CD14-positive monocyte (primary cell): ENCODE measurements around the gene SLC13A4. TPM values are rescaled to one million over a fixed set of nuclear protein-coding genes. Genes with fewer than 3 reads are reported as not detected.

ENCODE experiments used
- DNase-seq, 3 donors: peaks; one replicate each; pipeline ENCODE4 v3.0.0-alpha.2; 2011 to 2022
- H2AFZ ChIP-seq: 2 replicates; pipeline ENCODE4 v1.6.0; 2012; ENCODE audit warnings: mild to moderate bottlenecking, low read depth, low read length, inconsistent platforms; ENCODE audit not compliant: insufficient read depth, poor library complexity, severe bottlenecking
- H3K27ac ChIP-seq, 2 donors: 1 replicate in 1 of 2; 2 replicates in 1 of 2; pipeline ENCODE4 v1.5.1; 2012 to 2013; ENCODE audit warnings: low read length in 2 of 2, control low read depth in 1 of 2, inconsistent platforms in 1 of 2, low read depth in 1 of 2, mild to moderate bottlenecking in 1 of 2
- H3K27me3 ChIP-seq, 2 donors: one replicate each; pipeline versions ENCODE4 v1.6.0 to v1.6.1; 2011 to 2013; ENCODE audit warnings: low read length in 2 of 2; ENCODE audit not compliant: control insufficient read depth in 2 of 2, insufficient read depth in 2 of 2
- H3K36me3 ChIP-seq, 2 donors: replicated peaks in 1 of 2; 1 replicate in 1 of 2; 2 replicates in 1 of 2; pipeline versions ENCODE4 v1.5.1 to v1.6.1; 2012 to 2013; ENCODE audit warnings: low read length in 2 of 2, control low read depth in 1 of 2, inconsistent platforms in 1 of 2, mild to moderate bottlenecking in 1 of 2; ENCODE audit not compliant: insufficient read depth in 2 of 2, control insufficient read depth in 1 of 2
- H3K4me1 ChIP-seq, 2 donors: 1 replicate in 1 of 2; 2 replicates in 1 of 2; pipeline versions ENCODE4 v1.5.1 to v1.6.1; 2012 to 2013; ENCODE audit warnings: low read length in 2 of 2, control low read depth in 1 of 2, inconsistent platforms in 1 of 2, mild to moderate bottlenecking in 1 of 2, moderate library complexity in 1 of 2; ENCODE audit not compliant: insufficient read depth in 2 of 2, control insufficient read depth in 1 of 2
- H3K4me2 ChIP-seq: replicated peaks from 2 replicates; pipeline ENCODE3; 2012; ENCODE audit warnings: low read length, moderate library complexity, mild to moderate bottlenecking; ENCODE audit not compliant: poor library complexity, severe bottlenecking; ENCODE audit errors: extremely low read depth
- H3K4me3 ChIP-seq, 3 experiments: fragments of 200-600 bp in 1 of 3; sonication (generic) in 1 of 3; replicated peaks in 1 of 3; 1 replicate in 2 of 3; 2 replicates in 1 of 3; pipeline ENCODE4 v1.5.1; 2011 to 2013; ENCODE audit warnings: low read length in 3 of 3, mild to moderate bottlenecking in 3 of 3, control low read depth in 2 of 3, low read depth in 2 of 3, inconsistent platforms in 1 of 3, moderate library complexity in 1 of 3
- H3K79me2 ChIP-seq: 2 replicates; pipeline ENCODE4 v1.6.0; 2012; ENCODE audit warnings: mild to moderate bottlenecking, control low read depth, inconsistent platforms, low read length, moderate library complexity; ENCODE audit not compliant: insufficient read depth
- H3K9ac ChIP-seq: 2 replicates; pipeline ENCODE4 v1.6.0; 2017; ENCODE audit warnings: low read length, mild to moderate bottlenecking; ENCODE audit not compliant: insufficient read depth, poor library complexity, severe bottlenecking
- H3K9me3 ChIP-seq, 2 donors: replicated peaks in 1 of 2; 1 replicate in 1 of 2; 2 replicates in 1 of 2; pipeline versions ENCODE4 v1.5.1 to v1.6.1; 2012 to 2013; ENCODE audit warnings: low read length in 2 of 2, control low read depth in 1 of 2; ENCODE audit not compliant: control insufficient read depth in 1 of 2, insufficient read depth in 1 of 2
- H4K20me1 ChIP-seq: 2 replicates; pipeline ENCODE4 v1.6.0; 2012; ENCODE audit warnings: mild to moderate bottlenecking, low read length, control low read depth, moderate library complexity; ENCODE audit not compliant: insufficient read depth
- H3K27ac Mint-ChIP-seq, 7 donors: one replicate each; pipeline ENCODE4 v1.8.0; 2020; ENCODE audit warnings: mild to moderate bottlenecking in 7 of 7, mixed read lengths in 7 of 7, moderate library complexity in 6 of 7, inconsistent platforms in 2 of 7
- H3K27me3 Mint-ChIP-seq, 3 donors: one replicate each; pipeline ENCODE4 v1.8.0; 2021 to 2022; ENCODE audit warnings: low read depth in 3 of 3, mild to moderate bottlenecking in 3 of 3, mixed read lengths in 3 of 3, moderate library complexity in 3 of 3, inconsistent platforms in 1 of 3
- H3K36me3 Mint-ChIP-seq, 2 donors: one replicate each; pipeline ENCODE4 v1.8.0; 2020; ENCODE audit warnings: mixed read lengths in 2 of 2, inconsistent platforms in 1 of 2, mild to moderate bottlenecking in 1 of 2
- H3K4me1 Mint-ChIP-seq: one replicate; pipeline ENCODE4 v1.8.0; 2020; ENCODE audit warnings: mild to moderate bottlenecking, mixed read lengths
- H3K4me3 Mint-ChIP-seq, 2 donors: one replicate each; pipeline ENCODE4 v1.8.0; 2020; ENCODE audit warnings: mild to moderate bottlenecking in 2 of 2, mixed read lengths in 2 of 2, moderate library complexity in 1 of 2
- H3K9me3 Mint-ChIP-seq, 7 donors: one replicate each; pipeline ENCODE4 v1.8.0; 2020 to 2022; ENCODE audit warnings: mixed read lengths in 7 of 7, mild to moderate bottlenecking in 6 of 7, moderate library complexity in 6 of 7, inconsistent platforms in 2 of 7
- CTCF ChIP-seq: fragments of 200-600 bp; IDR thresholded peaks from one replicate; pipeline ENCODE4 v1.8.0; 2022; ENCODE audit warnings: antibody characterized with exemption, mild to moderate bottlenecking
- WGBS: methylation state at CpG from one replicate; pipeline ENCODE4 v1.1.5; 2013; ENCODE audit warnings: missing lambda C conversion rate; ENCODE audit not compliant: insufficient coverage; 5-methylcytosine and 5-hydroxymethylcytosine counted together
- intact Hi-C, 2 donors: fragments of 100-400 bp; cut with micrococcal nuclease; formaldehyde crosslinking; loops; one replicate each; pipeline versions ENCODE4 v1.15.0 to v1.15.1; 2023
- polyA plus RNA-seq, 3 donors: library from polyadenylated mRNA; depleted of rRNA in 1 of 3; unstranded in 2 of 3; stranded (reverse) in 1 of 3; fragments of 300-500 nt in 2 of 3; fragments of >200 nt in 1 of 3; fragmentation: Illumina TruSeq in 2 of 3; gene quantifications; 1 replicate in 2 of 3; 2 replicates in 1 of 3; pipeline ENCODE4 v1.2.3, GENCODE V29; 2012 to 2021

The SLC13A4 gene
- polyA plus RNA-seq, 3 donors = not detected

- Histone ChIP-seq H3K9ac (no peak overlapping the region), H4K20me1 (no peaks in the 10 kb centered on the region), H3K4me3 (no peak overlapping the region), H3K27ac (no peak overlapping the region), H3K79me2 (no peaks in the 10 kb centered on the region), H3K27me3 (no peaks in the 10 kb centered on the region), H3K4me1 (no peaks in the 10 kb centered on the region), H3K36me3 (no peaks in the 10 kb centered on the region), H3K4me2 (no peak overlapping the region), H2AFZ (no peak overlapping the region), H3K9me3 (no peaks in the 10 kb centered on the region)
- WGBS = 90% methylated on average over 2 of the region's 4 CpGs
- no peak for DNase-seq
- Mint-ChIP-seq H3K36me3 (no peaks in the 10 kb centered on the region), H3K9me3 (peaks cover 0 to 7% (median 0%) of the 10 kb centered on the region in 7 donors), H3K27ac (peak overlapping the region in 1 of 7 donors; percentile 31), H3K27me3 (peaks cover 2 to 6% (median 6%) of the 10 kb centered on the region in 3 donors), H3K4me1 (peaks cover 5% of the 10 kb centered on the region), H3K4me3 (no peak overlapping the region)
- intact Hi-C loops = no loop called here
- no peak for TF ChIP-seq CTCF
Measured at GRCh38 chr7:135759532-135759931, 31.5 kb upstream of the SLC13A4 start.

GRCh38 chr7:135758531-135758932 is 30.5 kb upstream of the SLC13A4 start:
- Histone ChIP-seq H3K36me3 (no peaks in the 10 kb centered on the region), H3K79me2 (no peaks in the 10 kb centered on the region), H3K27ac (no peak overlapping the region), H2AFZ (no peak overlapping the region), H4K20me1 (no peaks in the 10 kb centered on the region), H3K9me3 (no peaks in the 10 kb centered on the region), H3K4me2 (no peak overlapping the region), H3K4me3 (no peak overlapping the region), H3K9ac (no peak overlapping the region), H3K27me3 (no peaks in the 10 kb centered on the region), H3K4me1 (no peaks in the 10 kb centered on the region)
- Mint-ChIP-seq H3K9me3 (peaks cover 0 to 7% (median 0%) of the 10 kb centered on the region in 7 donors), H3K36me3 (no peaks in the 10 kb centered on the region), H3K4me1 (peaks cover 5% of the 10 kb centered on the region), H3K27me3 (peaks cover 2 to 6% (median 6%) of the 10 kb centered on the region in 3 donors), H3K27ac (no peak overlapping the region), H3K4me3 (no peak overlapping the region)
- WGBS = 100% methylated on average over 1 of the region's 5 CpGs
- no peak for TF ChIP-seq CTCF
- DNase-seq = no peak
- intact Hi-C loops = no loop called here
